ENCODE results near the gene CNBP.

DNA sequence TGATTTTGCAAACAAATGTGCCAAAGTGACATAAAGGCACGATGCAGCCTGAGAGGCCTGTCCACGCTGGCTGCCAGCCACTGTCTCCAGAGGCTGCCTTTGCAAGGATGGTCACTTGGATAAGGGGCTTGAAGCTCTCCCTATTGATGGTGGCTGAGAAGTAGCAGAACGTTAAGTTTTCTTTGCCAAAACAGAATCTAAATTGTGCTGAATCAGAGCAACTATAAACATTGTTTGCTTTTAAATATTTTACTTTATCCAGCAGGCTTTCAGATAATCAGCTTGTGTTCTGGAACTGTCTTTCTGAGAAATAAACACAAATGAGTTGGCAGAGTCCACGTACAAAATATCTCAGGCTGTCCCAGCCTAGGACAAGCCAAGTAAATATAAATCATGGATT lies 23.8 kb upstream of the CNBP start:
- TF ChIP-seq, protein P1, sequence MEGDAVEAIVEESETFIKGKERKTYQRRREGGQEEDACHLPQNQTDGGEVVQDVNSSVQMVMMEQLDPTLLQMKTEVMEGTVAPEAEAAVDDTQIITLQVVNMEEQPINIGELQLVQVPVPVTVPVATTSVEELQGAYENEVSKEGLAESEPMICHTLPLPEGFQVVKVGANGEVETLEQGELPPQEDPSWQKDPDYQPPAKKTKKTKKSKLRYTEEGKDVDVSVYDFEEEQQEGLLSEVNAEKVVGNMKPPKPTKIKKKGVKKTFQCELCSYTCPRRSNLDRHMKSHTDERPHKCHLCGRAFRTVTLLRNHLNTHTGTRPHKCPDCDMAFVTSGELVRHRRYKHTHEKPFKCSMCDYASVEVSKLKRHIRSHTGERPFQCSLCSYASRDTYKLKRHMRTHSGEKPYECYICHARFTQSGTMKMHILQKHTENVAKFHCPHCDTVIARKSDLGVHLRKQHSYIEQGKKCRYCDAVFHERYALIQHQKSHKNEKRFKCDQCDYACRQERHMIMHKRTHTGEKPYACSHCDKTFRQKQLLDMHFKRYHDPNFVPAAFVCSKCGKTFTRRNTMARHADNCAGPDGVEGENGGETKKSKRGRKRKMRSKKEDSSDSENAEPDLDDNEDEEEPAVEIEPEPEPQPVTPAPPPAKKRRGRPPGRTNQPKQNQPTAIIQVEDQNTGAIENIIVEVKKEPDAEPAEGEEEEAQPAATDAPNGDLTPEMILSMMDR (IDR thresholded peaks at IDR 0.05 in 4 of 5, conservative IDR thresholded peaks at IDR 0.05 in 1 of 5) = no peak
- no peak for TF ChIP-seq POLR2A (IDR thresholded peaks at IDR 0.05)
